IMR-90 (cell line): ENCODE data around the gene DDX46. TPM values are rescaled to one million over a fixed set of nuclear protein-coding genes. Genes with fewer than 3 reads are reported as not detected.

Experiments used
- ATAC-seq: fragments of 200-7000 bp; cut with Tn5 transposase; 2 replicates; pipeline ENCODE4 v1.9.1; 2020; ENCODE audit warnings: low read depth, mild to moderate bottlenecking, moderate library complexity
- BruUV-seq: library from RNA; stranded (reverse); fragments of 400-500 nt; replicated peaks from 2 replicates; lab custom pipeline; 2021; lab: Mats Ljungman, UMichigan
- CTCF ChIA-PET: fragments of 300-600 bp; formaldehyde crosslinking; extraction: SDS; loops from one replicate; lab custom pipeline; 2021; ENCODE audit warnings: antibody characterized with exemption; lab: Yijun Ruan, JAX
- POLR2A ChIA-PET: fragments of 300-600 bp; sonication (Branson Sonifier 250); formaldehyde crosslinking; loops from one replicate; lab custom pipeline; 2022; ENCODE audit warnings: antibody characterized with exemption; ENCODE audit not compliant: unreplicated experiment; lab: Charles Lee
- DNase-seq: peaks from one replicate; pipeline ENCODE4 v3.0.0; 2013
- H2AFZ ChIP-seq: replicated peaks from 2 replicates; pipeline ENCODE3; 2013; ENCODE audit warnings: low read length, mild to moderate bottlenecking; ENCODE audit not compliant: poor library complexity
- H2AK5ac ChIP-seq: 2 replicates; pipeline ENCODE4 v1.6.1; 2013; ENCODE audit warnings: low read depth, low read length, inconsistent platforms
- H2AK9ac ChIP-seq: replicated peaks from 2 replicates; pipeline ENCODE3; 2013; ENCODE audit warnings: mild to moderate bottlenecking, low read depth, low read length, moderate library complexity; ENCODE audit not compliant: poor library complexity
- H2BK120ac ChIP-seq: 2 replicates; pipeline ENCODE4 v1.6.1; 2013; ENCODE audit warnings: low read depth, low read length, inconsistent platforms
- H2BK15ac ChIP-seq: 3 replicates; pipeline ENCODE4 v1.6.1; 2013; ENCODE audit warnings: low read depth, low read length, inconsistent platforms
- H2BK20ac ChIP-seq: 2 replicates; pipeline ENCODE4 v1.6.1; 2013; ENCODE audit warnings: low read depth, mild to moderate bottlenecking, inconsistent platforms, low read length, moderate library complexity
- H2BK5ac ChIP-seq: 2 replicates; pipeline ENCODE4 v1.6.1; 2013; ENCODE audit warnings: mild to moderate bottlenecking, low read depth, low read length, inconsistent platforms; ENCODE audit not compliant: poor library complexity, severe bottlenecking
- H3K14ac ChIP-seq: replicated peaks from 2 replicates; pipeline ENCODE4 v1.6.1; 2013; ENCODE audit warnings: low read depth, low read length, inconsistent platforms
- H3K18ac ChIP-seq: 2 replicates; pipeline ENCODE4 v1.6.1; 2013; ENCODE audit warnings: low read depth, low read length, control low read depth
- H3K23ac ChIP-seq: 2 replicates; pipeline ENCODE4 v1.6.1; 2013; ENCODE audit warnings: low read depth, low read length, inconsistent platforms
- H3K27ac ChIP-seq: 2 replicates; pipeline ENCODE4 v1.5.1; 2013; ENCODE audit warnings: mild to moderate bottlenecking, control low read depth, low read length; ENCODE audit not compliant: insufficient read depth
- H3K27me3 ChIP-seq: 2 replicates; pipeline ENCODE4 v1.6.1; 2013; ENCODE audit warnings: low read length; ENCODE audit not compliant: control insufficient read depth, insufficient read depth
- H3K36me3 ChIP-seq: 2 replicates; pipeline ENCODE4 v1.6.1; 2013; ENCODE audit warnings: low read length, mixed read lengths; ENCODE audit not compliant: control insufficient read depth, insufficient read depth
- H3K4ac ChIP-seq: 2 replicates; pipeline ENCODE4 v1.6.1; 2013; ENCODE audit warnings: low read depth, low read length, inconsistent platforms
- H3K4me1 ChIP-seq: 2 replicates; pipeline ENCODE4 v1.6.1; 2013; ENCODE audit warnings: low read length, mixed read lengths; ENCODE audit not compliant: control insufficient read depth, insufficient read depth
- H3K4me2 ChIP-seq: 2 replicates; pipeline ENCODE4 v1.6.1; 2013; ENCODE audit warnings: low read depth, mild to moderate bottlenecking, control low read depth, low read length, moderate library complexity
- H3K4me3 ChIP-seq: 2 replicates; pipeline ENCODE4 v1.5.1; 2013; ENCODE audit warnings: low read depth, mild to moderate bottlenecking, control low read depth, low read length, moderate library complexity; ENCODE audit not compliant: insufficient read depth
- H3K56ac ChIP-seq: 2 replicates; pipeline ENCODE4 v1.6.1; 2013; ENCODE audit warnings: low read length, inconsistent platforms; ENCODE audit not compliant: insufficient read depth; ENCODE audit errors: extremely low read depth
- H3K79me1 ChIP-seq, 2 experiments: 2 replicates each; pipeline ENCODE4 v1.6.1; 2013; ENCODE audit warnings: low read length in 2 of 2, inconsistent platforms in 1 of 2, low read depth in 1 of 2
- H3K9ac ChIP-seq: 2 replicates; pipeline ENCODE4 v1.6.1; 2013; ENCODE audit warnings: low read depth, low read length, control low read depth
- H3K9me1 ChIP-seq: 2 replicates; pipeline ENCODE4 v1.6.1; 2013; ENCODE audit warnings: low read length, inconsistent platforms; ENCODE audit not compliant: insufficient read depth
- H3K9me3 ChIP-seq: 2 replicates; pipeline ENCODE4 v1.6.1; 2013; ENCODE audit warnings: low read length; ENCODE audit not compliant: control insufficient read depth, insufficient read depth
- H4K20me1 ChIP-seq: 2 replicates; pipeline ENCODE4 v1.6.1; 2013; ENCODE audit warnings: low read length, inconsistent platforms; ENCODE audit not compliant: insufficient read depth
- H4K5ac ChIP-seq: 2 replicates; pipeline ENCODE4 v1.6.1; 2013; ENCODE audit warnings: mild to moderate bottlenecking, low read depth, low read length, control low read depth
- H4K8ac ChIP-seq, 2 experiments: 2 replicates each; pipeline ENCODE4 v1.6.1; 2013; ENCODE audit warnings: low read depth in 2 of 2, low read length in 2 of 2, control low read depth in 1 of 2, inconsistent platforms in 1 of 2
- H4K91ac ChIP-seq: 2 replicates; pipeline ENCODE4 v1.6.1; 2013; ENCODE audit warnings: low read depth, low read length, inconsistent platforms; ENCODE audit not compliant: insufficient read depth
- RAD21 ChIP-seq: IDR thresholded peaks from 2 replicates; pipeline ENCODE4 v1.6.1; 2012; ENCODE audit warnings: low read length, improper control_type of control experiment
- USF2 ChIP-seq: fragments of 150-350 bp; IDR thresholded peaks from 2 replicates; pipeline ENCODE4 v1.6.1; 2017; ENCODE audit warnings: mild to moderate bottlenecking, antibody characterized with exemption, low read length, low read depth
- dilution Hi-C: fragments of 300-500 bp; cut with HindIII; formaldehyde crosslinking; loops from one replicate; pipeline ENCODE4 v1.14.3; 2018; ENCODE audit warnings: low sequenced_read_pairs; ENCODE audit not compliant: unreplicated experiment
- in situ Hi-C: fragments of 300-500 bp; cut with MboI; formaldehyde crosslinking; loops from 3 replicates; pipeline ENCODE4 v1.14.3; 2019; ENCODE audit warnings: low sequenced_read_pairs, inconsistent platforms, mixed read lengths
- intact Hi-C: fragments of 100-400 bp; cut with micrococcal nuclease; formaldehyde crosslinking; loops from 2 replicates; pipeline ENCODE4 v1.10.0; 2022
- polyA plus RNA-seq, 3 experiments: library from polyadenylated mRNA; depleted of rRNA; stranded (reverse); fragments of >200 nt; gene quantifications; 2 replicates each; pipeline ENCODE4 v1.2.3, GENCODE V29; 2012; ENCODE audit warnings: low replicate concordance in 1 of 3
- total RNA-seq: library from RNA; depleted of rRNA; stranded (reverse); fragments of >200 nt; gene quantifications from 2 replicates; pipeline ENCODE4 v1.2.3, GENCODE V29; 2012
- TF ChIP-seq, protein P1 (sequence below): conservative IDR thresholded peaks from 2 replicates; pipeline ENCODE4 v1.5.1; 2012; ENCODE audit warnings: mild to moderate bottlenecking, low read depth, low read length, improper control_type of control experiment

The DDX46 gene
- total and polyA plus RNA-seq, 2 of the 4 experiments (the other 2 are of a cell fraction): 22.5 to 26.0 TPM

DNA sequence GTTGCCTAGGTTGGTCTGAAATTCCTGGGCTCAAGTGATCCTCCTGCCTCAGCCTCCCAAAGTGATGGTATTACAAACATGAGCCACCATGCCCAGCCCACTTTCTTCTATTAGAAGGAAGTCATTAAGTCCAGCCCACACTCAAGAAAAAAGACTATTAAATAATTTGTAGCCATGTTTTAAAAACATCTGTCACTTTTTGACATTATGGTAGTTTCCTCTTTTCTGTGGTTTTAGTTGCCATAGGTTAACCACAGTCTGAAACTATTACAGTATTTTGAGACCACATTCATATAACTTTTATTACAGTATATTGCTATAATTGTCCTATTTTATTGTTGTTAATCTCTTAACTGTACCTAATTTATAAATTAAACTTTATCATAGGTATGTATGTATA, 55.2 kb downstream of the DDX46 start:
- Histone ChIP-seq H3K4ac (no peak overlapping the region), H3K9me3 (no peaks in the 10 kb centered on the region), H3K56ac (no peak overlapping the region), H4K5ac (no peak overlapping the region), H3K23ac (no peak overlapping the region), H3K14ac (no peak overlapping the region), H3K79me1 (peaks cover 0 to 6% of the 10 kb centered on the region in 2 experiments; a peak in 2 of 4 replicates), H4K8ac (no peak overlapping the region), H3K4me3 (no peak overlapping the region), H4K91ac (no peak overlapping the region), H3K36me3 (peaks cover 37% of the 10 kb centered on the region), H2AK5ac (no peak overlapping the region), H2BK5ac (no peak overlapping the region), H3K4me1 (no peaks in the 10 kb centered on the region), H2BK20ac (no peak overlapping the region), H2AK9ac (no peak overlapping the region), H3K27me3 (no peaks in the 10 kb centered on the region), H2BK120ac (no peak overlapping the region), H2BK15ac (no peak overlapping the region), H4K20me1 (no peaks in the 10 kb centered on the region), H3K9me1 (no peaks in the 10 kb centered on the region), H3K27ac (no peak overlapping the region), H2AFZ (no peak overlapping the region), H3K9ac (no peak overlapping the region), H3K4me2 (no peak overlapping the region), H3K18ac (no peak overlapping the region)
- intact Hi-C loops (no loop called here), in situ Hi-C loops (no loop called here), dilution Hi-C loops (no loop called here)
- no TSS peak for BruUV-seq
- ATAC-seq (no peak), DNase-seq (no peak)
- TF ChIP-seq RAD21 (no peak), USF2 (no peak)
- TF ChIP-seq, protein P1, sequence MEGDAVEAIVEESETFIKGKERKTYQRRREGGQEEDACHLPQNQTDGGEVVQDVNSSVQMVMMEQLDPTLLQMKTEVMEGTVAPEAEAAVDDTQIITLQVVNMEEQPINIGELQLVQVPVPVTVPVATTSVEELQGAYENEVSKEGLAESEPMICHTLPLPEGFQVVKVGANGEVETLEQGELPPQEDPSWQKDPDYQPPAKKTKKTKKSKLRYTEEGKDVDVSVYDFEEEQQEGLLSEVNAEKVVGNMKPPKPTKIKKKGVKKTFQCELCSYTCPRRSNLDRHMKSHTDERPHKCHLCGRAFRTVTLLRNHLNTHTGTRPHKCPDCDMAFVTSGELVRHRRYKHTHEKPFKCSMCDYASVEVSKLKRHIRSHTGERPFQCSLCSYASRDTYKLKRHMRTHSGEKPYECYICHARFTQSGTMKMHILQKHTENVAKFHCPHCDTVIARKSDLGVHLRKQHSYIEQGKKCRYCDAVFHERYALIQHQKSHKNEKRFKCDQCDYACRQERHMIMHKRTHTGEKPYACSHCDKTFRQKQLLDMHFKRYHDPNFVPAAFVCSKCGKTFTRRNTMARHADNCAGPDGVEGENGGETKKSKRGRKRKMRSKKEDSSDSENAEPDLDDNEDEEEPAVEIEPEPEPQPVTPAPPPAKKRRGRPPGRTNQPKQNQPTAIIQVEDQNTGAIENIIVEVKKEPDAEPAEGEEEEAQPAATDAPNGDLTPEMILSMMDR: no peak
- ChIA-PET CTCF (no interaction called here), POLR2A (interaction anchor here (0.6 kb wide), 1 partner anchor 24 kb away, joined by 7 read pairs; no protein-coding TSS in a partner anchor)
